GM23338 (cell line): ENCODE data around the gene C2. TPM values are rescaled to one million over a fixed set of nuclear protein-coding genes. Genes with fewer than 3 reads are reported as not detected.

Source experiments
- ATAC-seq: fragments of 200-7000 bp; cut with Tn5 transposase; 3 replicates; pipeline ENCODE4 v1.9.1; 2020
- DNase-seq: peaks from one replicate; pipeline ENCODE4 v3.0.0-alpha.2; 2015; ENCODE audit warnings: low spot score
- H2AFZ ChIP-seq: fragments of 200-600 bp; sonication (generic); 2 replicates; pipeline ENCODE4 v1.8.0; 2016; ENCODE audit warnings: antibody characterized with exemption, mild to moderate bottlenecking, moderate library complexity
- H3F3A ChIP-seq: fragments of 200-600 bp; sonication (generic); replicated peaks from 2 replicates; pipeline ENCODE4 v1.8.0; 2017; ENCODE audit warnings: antibody characterized with exemption, mixed run types, low read depth
- H3K27ac ChIP-seq: fragments of 200-600 bp; sonication (generic); 2 replicates; pipeline ENCODE4 v1.6.1; 2016; ENCODE audit warnings: low read depth
- H3K27me3 ChIP-seq: fragments of 200-600 bp; sonication (generic); 2 replicates; pipeline ENCODE4 v1.8.0; 2016; ENCODE audit warnings: mild to moderate bottlenecking, mixed run types, moderate library complexity; ENCODE audit not compliant: insufficient read depth
- H3K36me3 ChIP-seq: fragments of 200-600 bp; sonication (generic); 2 replicates; pipeline ENCODE4 v1.8.0; 2016; ENCODE audit warnings: mild to moderate bottlenecking; ENCODE audit not compliant: insufficient read depth
- H3K4me1 ChIP-seq: fragments of 200-600 bp; sonication (generic); 2 replicates; pipeline ENCODE4 v1.8.0; 2016; ENCODE audit warnings: mild to moderate bottlenecking, moderate library complexity; ENCODE audit not compliant: insufficient read depth
- H3K4me2 ChIP-seq: fragments of 200-600 bp; sonication (generic); 2 replicates; pipeline ENCODE4 v1.7.1; 2017; ENCODE audit warnings: mixed run types
- H3K4me3 ChIP-seq: fragments of 200-600 bp; sonication (generic); 2 replicates; pipeline ENCODE4 v1.6.1; 2016; ENCODE audit warnings: mixed run types
- H3K79me2 ChIP-seq: fragments of 200-600 bp; sonication (generic); replicated peaks from 2 replicates; pipeline ENCODE4 v1.8.0; 2017; ENCODE audit warnings: mild to moderate bottlenecking; ENCODE audit not compliant: insufficient read depth
- H3K9me2 ChIP-seq: fragments of 200-600 bp; sonication (generic); 2 replicates; pipeline ENCODE4 v1.8.0; 2017; ENCODE audit not compliant: insufficient read depth
- H4K20me1 ChIP-seq: fragments of 200-600 bp; sonication (generic); replicated peaks from 2 replicates; pipeline ENCODE4 v1.8.0; 2017; ENCODE audit warnings: mild to moderate bottlenecking; ENCODE audit not compliant: insufficient read depth
- H3K27ac Mint-ChIP-seq: 2 replicates; pipeline ENCODE4 v1.8.0; 2020; ENCODE audit warnings: inconsistent platforms, mild to moderate bottlenecking, moderate library complexity, mixed read lengths
- H3K27me3 Mint-ChIP-seq: 3 replicates; pipeline ENCODE4 v1.8.0; 2022; ENCODE audit warnings: low read depth, mild to moderate bottlenecking, moderate library complexity, mixed read lengths, inconsistent platforms; ENCODE audit not compliant: insufficient read depth, poor library complexity
- H3K36me3 Mint-ChIP-seq: 3 replicates; pipeline ENCODE4 v1.8.0; 2021; ENCODE audit warnings: low read depth, mild to moderate bottlenecking, inconsistent platforms, moderate library complexity, mixed read lengths
- H3K4me1 Mint-ChIP-seq: 3 replicates; pipeline ENCODE4 v1.8.0; 2020; ENCODE audit warnings: mild to moderate bottlenecking, inconsistent platforms, mixed read lengths
- H3K4me3 Mint-ChIP-seq: 3 replicates; pipeline ENCODE4 v1.8.0; 2021; ENCODE audit warnings: moderate library complexity, mild to moderate bottlenecking, inconsistent platforms, mixed read lengths
- H3K9me3 Mint-ChIP-seq: 3 replicates; pipeline ENCODE4 v1.8.0; 2020; ENCODE audit warnings: moderate library complexity, mild to moderate bottlenecking, inconsistent platforms, mixed read lengths
- CREB1 ChIP-seq: fragments of 250-450 bp; sonication (Bioruptor Pico); IDR thresholded peaks from 2 replicates; pipeline ENCODE4 v1.5.0; 2020; ENCODE audit warnings: low read depth, mild to moderate bottlenecking, moderate library complexity
- ETS1 ChIP-seq: IDR thresholded peaks from 2 replicates; pipeline ENCODE4 v1.6.1; 2016; ENCODE audit warnings: antibody characterized with exemption
- EZH2 ChIP-seq: fragments of 200-600 bp; sonication (generic); IDR thresholded peaks from one replicate; pipeline ENCODE4 v1.8.0; 2017; ENCODE audit warnings: antibody characterized with exemption, mild to moderate bottlenecking, low read depth; ENCODE audit not compliant: unreplicated experiment
- EZH2phosphoT487 ChIP-seq: fragments of 200-600 bp; sonication (generic); IDR thresholded peaks from one replicate; pipeline ENCODE4 v1.8.1; 2018; ENCODE audit warnings: antibody characterized with exemption; ENCODE audit not compliant: unreplicated experiment
- JUNB ChIP-seq: IDR thresholded peaks from one replicate; pipeline ENCODE4 v1.6.1; 2016; ENCODE audit warnings: antibody characterized with exemption; ENCODE audit not compliant: unreplicated experiment
- NANOG ChIP-seq: IDR thresholded peaks from 2 replicates; pipeline ENCODE4 v1.6.1; 2016; ENCODE audit warnings: antibody characterized with exemption, borderline replicate concordance
- STAT1 ChIP-seq: IDR thresholded peaks from one replicate; pipeline ENCODE4 v1.6.1; 2016; ENCODE audit warnings: antibody characterized with exemption; ENCODE audit not compliant: unreplicated experiment
- ZNF114 ChIP-seq: fragments of 250-450 bp; sonication (Bioruptor Pico); IDR thresholded peaks from 2 replicates; pipeline ENCODE4 v1.5.0; 2020; ENCODE audit warnings: mild to moderate bottlenecking, moderate library complexity
- polyA plus RNA-seq: library from polyadenylated mRNA; unstranded; fragments of >200 nt; fragmentation: Nextera tagmentation; extraction: Ambion mirVana; gene quantifications from 2 replicates; pipeline ENCODE4 v1.2.1, GENCODE V29; 2016
- total RNA-seq: library from RNA; depleted of rRNA; stranded (reverse); fragments of >200 nt; shearing (Covaris generic); gene quantifications from 2 replicates; pipeline ENCODE4 v1.2.3, GENCODE V29; 2014
- TF ChIP-seq, protein P1 (sequence below): IDR thresholded peaks from one replicate; pipeline ENCODE4 v1.6.1; 2018; ENCODE audit warnings: antibody characterized with exemption; ENCODE audit not compliant: unreplicated experiment

Gene C2
- total and polyA plus RNA-seq, 2 experiments from 2014 or later, result 0.16 to 1.7 TPM

DNA sequence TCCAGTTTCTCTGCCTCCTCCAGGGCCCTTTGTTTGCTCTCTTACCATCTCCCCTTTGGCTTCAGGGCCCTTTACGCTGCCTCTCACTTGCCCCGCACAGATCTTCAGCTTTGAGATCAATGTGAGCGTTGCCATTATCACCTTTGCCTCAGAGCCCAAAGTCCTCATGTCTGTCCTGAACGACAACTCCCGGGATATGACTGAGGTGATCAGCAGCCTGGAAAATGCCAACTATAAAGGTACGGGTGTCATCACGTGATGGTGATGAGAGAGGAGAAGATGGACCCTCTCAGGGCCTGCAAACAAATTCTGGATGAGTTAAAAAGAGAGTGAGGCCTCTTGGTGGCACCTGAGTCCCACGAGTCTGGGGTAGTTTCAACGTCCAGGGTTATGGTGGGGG is 8.3 kb downstream of the C2 start:
- Histone ChIP-seq H2AFZ (no peak overlapping the region), H3K4me2 (no peak overlapping the region), H3K79me2 (no peaks in the 10 kb centered on the region), H4K20me1 (no peaks in the 10 kb centered on the region), H3K4me1 (no peaks in the 10 kb centered on the region), H3K9me2 (peaks cover 2% of the 10 kb centered on the region; the same call in 1 of the 2 replicates), H3K27ac (no peak overlapping the region), H3F3A (no peaks in the 10 kb centered on the region), H3K4me3 (no peak overlapping the region), H3K27me3 (no peaks in the 10 kb centered on the region), H3K36me3 (no peaks in the 10 kb centered on the region)
- peaks cover 9% of the 10 kb centered on the region for H3K4me1 Mint-ChIP-seq
- no peak for TF ChIP-seq ETS1
- TF ChIP-seq CREB1 (CRISPR knock-in tag), result no peak
- no peak for TF ChIP-seq EZH2
- TF ChIP-seq, protein P1, sequence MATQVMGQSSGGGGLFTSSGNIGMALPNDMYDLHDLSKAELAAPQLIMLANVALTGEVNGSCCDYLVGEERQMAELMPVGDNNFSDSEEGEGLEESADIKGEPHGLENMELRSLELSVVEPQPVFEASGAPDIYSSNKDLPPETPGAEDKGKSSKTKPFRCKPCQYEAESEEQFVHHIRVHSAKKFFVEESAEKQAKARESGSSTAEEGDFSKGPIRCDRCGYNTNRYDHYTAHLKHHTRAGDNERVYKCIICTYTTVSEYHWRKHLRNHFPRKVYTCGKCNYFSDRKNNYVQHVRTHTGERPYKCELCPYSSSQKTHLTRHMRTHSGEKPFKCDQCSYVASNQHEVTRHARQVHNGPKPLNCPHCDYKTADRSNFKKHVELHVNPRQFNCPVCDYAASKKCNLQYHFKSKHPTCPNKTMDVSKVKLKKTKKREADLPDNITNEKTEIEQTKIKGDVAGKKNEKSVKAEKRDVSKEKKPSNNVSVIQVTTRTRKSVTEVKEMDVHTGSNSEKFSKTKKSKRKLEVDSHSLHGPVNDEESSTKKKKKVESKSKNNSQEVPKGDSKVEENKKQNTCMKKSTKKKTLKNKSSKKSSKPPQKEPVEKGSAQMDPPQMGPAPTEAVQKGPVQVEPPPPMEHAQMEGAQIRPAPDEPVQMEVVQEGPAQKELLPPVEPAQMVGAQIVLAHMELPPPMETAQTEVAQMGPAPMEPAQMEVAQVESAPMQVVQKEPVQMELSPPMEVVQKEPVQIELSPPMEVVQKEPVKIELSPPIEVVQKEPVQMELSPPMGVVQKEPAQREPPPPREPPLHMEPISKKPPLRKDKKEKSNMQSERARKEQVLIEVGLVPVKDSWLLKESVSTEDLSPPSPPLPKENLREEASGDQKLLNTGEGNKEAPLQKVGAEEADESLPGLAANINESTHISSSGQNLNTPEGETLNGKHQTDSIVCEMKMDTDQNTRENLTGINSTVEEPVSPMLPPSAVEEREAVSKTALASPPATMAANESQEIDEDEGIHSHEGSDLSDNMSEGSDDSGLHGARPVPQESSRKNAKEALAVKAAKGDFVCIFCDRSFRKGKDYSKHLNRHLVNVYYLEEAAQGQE, result no peak
- TF ChIP-seq ZNF114, result no peak
- TF ChIP-seq NANOG, result no peak
- no peak for TF ChIP-seq EZH2phosphoT487
- TF ChIP-seq JUNB, result no peak
- no peak for TF ChIP-seq STAT1
- peaks cover 11% of the 10 kb centered on the region; the same call in 2 of the 3 replicates for H3K9me3 Mint-ChIP-seq
- H3K4me3 Mint-ChIP-seq, result no peak overlapping the region
- no peak overlapping the region for H3K27ac Mint-ChIP-seq
- DNase-seq, result no peak
- no peak for ATAC-seq
- no peaks in the 10 kb centered on the region for H3K36me3 Mint-ChIP-seq
- peaks cover 4% of the 10 kb centered on the region for H3K27me3 Mint-ChIP-seq

- peak; percentile 41; the same call in 2 of the 3 replicates for ATAC-seq
Measured at GRCh38 chr6:31940256-31940664, 12.7 kb downstream of the C2 start.

More at GRCh38 chr6:31940256-31940664, 12.7 kb downstream of the C2 start:
- H3K36me3 Mint-ChIP-seq, result no peaks in the 10 kb centered on the region
- H3K4me1 Mint-ChIP-seq, result peaks cover 9% of the 10 kb centered on the region
- DNase-seq, result peak; percentile 29
- no peak overlapping the region for H3K27ac ChIP-seq
- H3F3A ChIP-seq, result no peaks in the 10 kb centered on the region
- H3K9me2 ChIP-seq, result no peaks in the 10 kb centered on the region
- H3K27me3 Mint-ChIP-seq, result peaks cover 12% of the 10 kb centered on the region
- no peaks in the 10 kb centered on the region for H3K27me3 ChIP-seq
- H3K4me2 ChIP-seq, result no peak overlapping the region
- no peaks in the 10 kb centered on the region for H3K36me3 ChIP-seq
- H2AFZ ChIP-seq, result peak overlapping the region; percentile 86
- no peak overlapping the region for H3K4me3 ChIP-seq
- H3K79me2 ChIP-seq, result no peaks in the 10 kb centered on the region
- H3K4me3 Mint-ChIP-seq, result no peak overlapping the region
- H3K27ac Mint-ChIP-seq, result peak overlapping the region; percentile 16; the same call in 1 of the 2 replicates
- no peaks in the 10 kb centered on the region for H4K20me1 ChIP-seq
- no peaks in the 10 kb centered on the region for H3K9me3 Mint-ChIP-seq
- H3K4me1 ChIP-seq, result no peaks in the 10 kb centered on the region
- TF ChIP-seq JUNB (no peak), EZH2 (no peak), NANOG (no peak), EZH2phosphoT487 (no peak)
- TF ChIP-seq, protein P1, result no peak
